ENCODE data around the gene MACROD2.

The MACROD2 gene

GRCh38 chr20:14953736-14954135 is 958.4 kb downstream of the MACROD2 start:
- TF ChIP-seq, protein P1, sequence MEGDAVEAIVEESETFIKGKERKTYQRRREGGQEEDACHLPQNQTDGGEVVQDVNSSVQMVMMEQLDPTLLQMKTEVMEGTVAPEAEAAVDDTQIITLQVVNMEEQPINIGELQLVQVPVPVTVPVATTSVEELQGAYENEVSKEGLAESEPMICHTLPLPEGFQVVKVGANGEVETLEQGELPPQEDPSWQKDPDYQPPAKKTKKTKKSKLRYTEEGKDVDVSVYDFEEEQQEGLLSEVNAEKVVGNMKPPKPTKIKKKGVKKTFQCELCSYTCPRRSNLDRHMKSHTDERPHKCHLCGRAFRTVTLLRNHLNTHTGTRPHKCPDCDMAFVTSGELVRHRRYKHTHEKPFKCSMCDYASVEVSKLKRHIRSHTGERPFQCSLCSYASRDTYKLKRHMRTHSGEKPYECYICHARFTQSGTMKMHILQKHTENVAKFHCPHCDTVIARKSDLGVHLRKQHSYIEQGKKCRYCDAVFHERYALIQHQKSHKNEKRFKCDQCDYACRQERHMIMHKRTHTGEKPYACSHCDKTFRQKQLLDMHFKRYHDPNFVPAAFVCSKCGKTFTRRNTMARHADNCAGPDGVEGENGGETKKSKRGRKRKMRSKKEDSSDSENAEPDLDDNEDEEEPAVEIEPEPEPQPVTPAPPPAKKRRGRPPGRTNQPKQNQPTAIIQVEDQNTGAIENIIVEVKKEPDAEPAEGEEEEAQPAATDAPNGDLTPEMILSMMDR (IDR thresholded peaks at IDR 0.05; ENCODE audit: low read depth, low read length): no peak
- DNase-seq: no peak

GRCh38 chr20:14955399-14955798 is 960.1 kb downstream of the MACROD2 start:
- Histone ChIP-seq H3K27me3 (no peaks in the 10 kb centered on the region), H3K9me3 (no peaks in the 10 kb centered on the region), H3K4me3 (ENCODE audit: low read depth, low read length) (no peak overlapping the region), H3K4me1 (peaks cover 29% of the 10 kb centered on the region), H3K36me3 (no peaks in the 10 kb centered on the region)
- TF ChIP-seq, protein P1 (IDR thresholded peaks at IDR 0.05; ENCODE audit: low read depth, low read length): no peak
- no peak for DNase-seq

More at GRCh38 chr20:14953736-14954135, 958.4 kb downstream of the MACROD2 start:
- no peaks in the 10 kb centered on the region for H3K27me3 ChIP-seq
- H3K36me3 ChIP-seq: no peaks in the 10 kb centered on the region
- H3K4me3 ChIP-seq (ENCODE audit: low read depth, low read length): no peak overlapping the region
- peaks cover 35% of the 10 kb centered on the region for H3K4me1 ChIP-seq
- H3K9me3 ChIP-seq: no peaks in the 10 kb centered on the region

DNA sequence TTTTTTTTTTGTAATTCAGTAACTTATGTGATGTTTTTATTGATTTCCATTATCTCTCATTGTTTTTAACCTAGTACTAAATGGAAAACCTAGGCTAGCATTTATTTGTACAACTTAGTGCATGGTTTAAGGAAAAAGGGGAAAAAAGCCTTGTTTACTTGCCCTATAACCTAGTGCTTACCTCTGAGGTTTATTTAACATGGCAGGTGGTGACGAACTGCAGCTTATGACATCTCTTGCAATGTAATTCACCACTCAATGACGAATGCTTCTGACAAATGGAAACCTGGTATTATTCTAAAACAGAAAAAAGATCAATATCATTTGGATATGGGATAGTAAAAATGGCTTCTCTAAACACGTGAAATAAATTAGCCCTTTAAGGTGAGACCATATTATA is 960.7 kb downstream of the MACROD2 start:
- Histone ChIP-seq H3K4me3 (ENCODE audit: low read depth, low read length) (no peak overlapping the region), H3K36me3 (no peaks in the 10 kb centered on the region), H3K4me1 (peaks cover 26% of the 10 kb centered on the region), H3K9me3 (no peaks in the 10 kb centered on the region), H3K27me3 (no peaks in the 10 kb centered on the region)
- TF ChIP-seq, protein P1 (IDR thresholded peaks at IDR 0.05; ENCODE audit: low read depth, low read length): no peak
- DNase-seq: no peak

DNA sequence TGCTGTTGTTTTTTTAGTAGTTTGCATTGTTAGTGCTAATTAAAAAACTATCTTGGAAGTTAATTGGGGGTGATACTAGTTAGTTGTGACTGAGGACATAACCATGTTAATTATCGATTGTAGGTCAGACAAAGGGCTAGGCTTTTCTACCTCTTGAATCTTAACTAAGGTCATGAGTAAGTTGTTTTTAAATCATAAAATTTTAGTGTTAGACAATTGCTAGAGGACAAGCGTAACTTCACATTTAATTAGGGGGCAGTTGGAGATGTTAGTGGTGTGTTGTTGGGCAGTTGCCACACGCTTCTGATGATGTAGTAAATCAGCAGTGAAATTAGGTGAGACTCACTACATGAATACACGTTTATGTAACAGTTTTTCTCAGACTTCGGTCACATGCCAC is 961.2 kb downstream of the MACROD2 start:
- DNase-seq: no peak
- TF ChIP-seq, protein P1 (IDR thresholded peaks at IDR 0.05; ENCODE audit: low read depth, low read length): no peak
- Histone ChIP-seq H3K27me3 (no peaks in the 10 kb centered on the region), H3K9me3 (no peaks in the 10 kb centered on the region), H3K4me3 (ENCODE audit: low read depth, low read length) (no peak overlapping the region), H3K36me3 (no peaks in the 10 kb centered on the region), H3K4me1 (peaks cover 21% of the 10 kb centered on the region)

- TF ChIP-seq, protein P1 (IDR thresholded peaks at IDR 0.05; ENCODE audit: low read depth, low read length): no peak
- peak; percentile 13 for DNase-seq
- Histone ChIP-seq H3K4me1 (peaks cover 15% of the 10 kb centered on the region), H3K36me3 (no peaks in the 10 kb centered on the region), H3K9me3 (no peaks in the 10 kb centered on the region), H3K4me3 (ENCODE audit: low read depth, low read length) (no peak overlapping the region), H3K27me3 (no peaks in the 10 kb centered on the region)
Measured at GRCh38 chr20:14957402-14957801, 962.1 kb downstream of the MACROD2 start.

- Histone ChIP-seq H3K4me1 (peaks cover 14% of the 10 kb centered on the region), H3K36me3 (no peaks in the 10 kb centered on the region), H3K27me3 (no peaks in the 10 kb centered on the region), H3K4me3 (ENCODE audit: low read depth, low read length) (no peak overlapping the region), H3K9me3 (no peaks in the 10 kb centered on the region)
- TF ChIP-seq, protein P1 (IDR thresholded peaks at IDR 0.05; ENCODE audit: low read depth, low read length): no peak
- DNase-seq: no peak
Measured at GRCh38 chr20:14958626-14959025, 963.3 kb downstream of the MACROD2 start.
